ENCODE data around the gene PARD3B. TPM values are rescaled to one million over a fixed set of nuclear protein-coding genes. Genes with fewer than 3 reads are reported as not detected.

PARD3B gene
- total and polyA plus RNA-seq, 2 donors (not counting 1 experiment from before 2014, with no cell fraction given): 7.4 to 20.6 TPM

DNA sequence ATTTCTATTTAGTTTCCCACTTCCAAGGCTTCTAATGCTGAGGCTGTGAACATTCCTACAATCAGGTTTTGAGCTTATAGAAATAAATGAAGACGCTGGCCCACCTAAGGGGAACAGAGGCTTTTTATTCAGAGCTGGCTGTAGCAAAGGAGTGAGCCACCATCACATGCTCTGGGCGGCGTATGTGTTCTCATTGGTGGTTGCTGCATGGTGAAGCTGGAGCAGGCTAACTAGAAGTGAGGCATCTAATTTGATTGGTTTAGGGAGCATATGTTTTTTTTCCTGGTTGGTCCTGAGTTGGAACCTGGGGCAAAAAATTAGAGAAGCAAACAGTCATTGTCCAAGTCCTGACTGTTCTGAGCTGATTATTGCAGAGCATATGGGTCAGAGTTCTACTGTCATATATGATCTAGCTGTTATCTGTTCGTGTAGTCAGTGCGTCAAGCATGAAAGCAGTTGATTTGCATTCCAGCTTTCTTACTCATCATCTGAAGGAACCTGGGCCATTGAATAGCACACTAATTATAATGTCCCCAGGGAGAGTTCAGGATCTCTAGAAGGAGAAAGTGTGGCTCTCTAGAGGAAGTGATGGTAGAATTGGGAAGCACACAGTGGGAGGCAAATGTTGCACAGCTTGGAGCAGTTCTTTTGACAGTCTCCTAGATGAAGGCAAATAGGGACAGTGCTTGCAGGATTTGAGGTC lies 279.6 kb downstream of the PARD3B start:
- no peaks in the 10 kb centered on the region for H3K79me2 ChIP-seq (ENCODE audit: control insufficient read depth, insufficient read depth, low read length)
- H3K4me1 ChIP-seq (ENCODE audit: control insufficient read depth, extremely low read depth, insufficient read depth, low read length): no peaks in the 10 kb centered on the region
- H3K27me3 ChIP-seq (ENCODE audit: control insufficient read depth, insufficient read depth, low read length): no peaks in the 10 kb centered on the region
- TF ChIP-seq EZH2 (IDR thresholded peaks at IDR 0.05; ENCODE audit: low read length, missing control alignments): no peak
- TF ChIP-seq, protein P1, sequence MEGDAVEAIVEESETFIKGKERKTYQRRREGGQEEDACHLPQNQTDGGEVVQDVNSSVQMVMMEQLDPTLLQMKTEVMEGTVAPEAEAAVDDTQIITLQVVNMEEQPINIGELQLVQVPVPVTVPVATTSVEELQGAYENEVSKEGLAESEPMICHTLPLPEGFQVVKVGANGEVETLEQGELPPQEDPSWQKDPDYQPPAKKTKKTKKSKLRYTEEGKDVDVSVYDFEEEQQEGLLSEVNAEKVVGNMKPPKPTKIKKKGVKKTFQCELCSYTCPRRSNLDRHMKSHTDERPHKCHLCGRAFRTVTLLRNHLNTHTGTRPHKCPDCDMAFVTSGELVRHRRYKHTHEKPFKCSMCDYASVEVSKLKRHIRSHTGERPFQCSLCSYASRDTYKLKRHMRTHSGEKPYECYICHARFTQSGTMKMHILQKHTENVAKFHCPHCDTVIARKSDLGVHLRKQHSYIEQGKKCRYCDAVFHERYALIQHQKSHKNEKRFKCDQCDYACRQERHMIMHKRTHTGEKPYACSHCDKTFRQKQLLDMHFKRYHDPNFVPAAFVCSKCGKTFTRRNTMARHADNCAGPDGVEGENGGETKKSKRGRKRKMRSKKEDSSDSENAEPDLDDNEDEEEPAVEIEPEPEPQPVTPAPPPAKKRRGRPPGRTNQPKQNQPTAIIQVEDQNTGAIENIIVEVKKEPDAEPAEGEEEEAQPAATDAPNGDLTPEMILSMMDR (conservative IDR thresholded peaks at IDR 0.05 in 1 of 2, IDR thresholded peaks at IDR 0.05 in 1 of 2; ENCODE audit: low read depth in 1 of 2, low read length in 2 of 2): no peak
- H3K4me3 ChIP-seq (replicated peaks in 1 of 4; ENCODE audit: control extremely low read depth in 1 of 4, insufficient read depth in 1 of 4, low read depth in 3 of 4, low read length in 4 of 4): no peak overlapping the region
- H4K20me1 ChIP-seq (ENCODE audit: control insufficient read depth, extremely low read depth, insufficient read depth, low read length): no peaks in the 10 kb centered on the region
- no peaks in the 10 kb centered on the region for H3K36me3 ChIP-seq (ENCODE audit: control insufficient read depth, insufficient read depth, low read length)
- DNase-seq (ENCODE audit: low read depth in 2 of 2): peak in 1 of 2 donors; percentile 3
- no peak overlapping the region for H3K27ac ChIP-seq (ENCODE audit: insufficient read depth, low read length)
- no peak overlapping the region for H2AFZ ChIP-seq (ENCODE audit: low read length)
- H3K4me2 ChIP-seq (ENCODE audit: extremely low read depth, insufficient read depth, low read length): no peak overlapping the region
- H3K9ac ChIP-seq (ENCODE audit: insufficient read depth, low read length): no peak overlapping the region
- no peaks in the 10 kb centered on the region for H3K9me3 ChIP-seq (ENCODE audit: control insufficient read depth, insufficient read depth, low read depth, low read length)

DNA sequence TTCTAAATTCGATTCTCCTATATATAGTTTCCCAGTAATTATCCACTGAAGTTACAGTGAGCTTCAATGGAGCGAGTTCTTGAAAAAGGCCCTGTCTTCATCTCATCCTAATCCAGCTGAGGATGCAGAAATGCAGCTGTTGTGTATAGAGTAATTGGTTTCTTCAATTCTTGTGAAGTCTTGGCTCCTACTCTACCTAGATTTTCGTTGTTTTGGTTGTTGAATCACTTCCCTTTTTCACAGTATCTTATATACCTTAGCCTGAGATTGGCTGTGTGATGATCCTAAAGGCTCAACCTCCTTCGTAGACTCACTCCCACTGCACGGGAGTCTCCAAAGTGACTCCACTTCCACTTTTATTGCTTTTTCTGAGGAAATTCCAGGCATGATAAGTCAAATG lies 280.4 kb downstream of the PARD3B start:
- Histone ChIP-seq H3K4me3 (replicated peaks in 1 of 4; ENCODE audit: control extremely low read depth in 1 of 4, insufficient read depth in 1 of 4, low read depth in 3 of 4, low read length in 4 of 4) (no peak overlapping the region), H3K4me1 (ENCODE audit: control insufficient read depth, extremely low read depth, insufficient read depth, low read length) (no peaks in the 10 kb centered on the region), H4K20me1 (ENCODE audit: control insufficient read depth, extremely low read depth, insufficient read depth, low read length) (no peaks in the 10 kb centered on the region), H3K36me3 (ENCODE audit: control insufficient read depth, insufficient read depth, low read length) (no peaks in the 10 kb centered on the region), H3K9ac (ENCODE audit: insufficient read depth, low read length) (no peak overlapping the region), H3K4me2 (ENCODE audit: extremely low read depth, insufficient read depth, low read length) (no peak overlapping the region), H2AFZ (ENCODE audit: low read length) (no peak overlapping the region), H3K27ac (ENCODE audit: insufficient read depth, low read length) (no peak overlapping the region), H3K79me2 (ENCODE audit: control insufficient read depth, insufficient read depth, low read length) (no peaks in the 10 kb centered on the region), H3K9me3 (ENCODE audit: control insufficient read depth, insufficient read depth, low read depth, low read length) (no peaks in the 10 kb centered on the region), H3K27me3 (ENCODE audit: control insufficient read depth, insufficient read depth, low read length) (no peaks in the 10 kb centered on the region)
- DNase-seq (ENCODE audit: low read depth in 2 of 2): no peak
- TF ChIP-seq, protein P1 (conservative IDR thresholded peaks at IDR 0.05 in 1 of 2, IDR thresholded peaks at IDR 0.05 in 1 of 2; ENCODE audit: low read depth in 1 of 2, low read length in 2 of 2): no peak
- no peak for TF ChIP-seq EZH2 (IDR thresholded peaks at IDR 0.05; ENCODE audit: low read length, missing control alignments)

DNA sequence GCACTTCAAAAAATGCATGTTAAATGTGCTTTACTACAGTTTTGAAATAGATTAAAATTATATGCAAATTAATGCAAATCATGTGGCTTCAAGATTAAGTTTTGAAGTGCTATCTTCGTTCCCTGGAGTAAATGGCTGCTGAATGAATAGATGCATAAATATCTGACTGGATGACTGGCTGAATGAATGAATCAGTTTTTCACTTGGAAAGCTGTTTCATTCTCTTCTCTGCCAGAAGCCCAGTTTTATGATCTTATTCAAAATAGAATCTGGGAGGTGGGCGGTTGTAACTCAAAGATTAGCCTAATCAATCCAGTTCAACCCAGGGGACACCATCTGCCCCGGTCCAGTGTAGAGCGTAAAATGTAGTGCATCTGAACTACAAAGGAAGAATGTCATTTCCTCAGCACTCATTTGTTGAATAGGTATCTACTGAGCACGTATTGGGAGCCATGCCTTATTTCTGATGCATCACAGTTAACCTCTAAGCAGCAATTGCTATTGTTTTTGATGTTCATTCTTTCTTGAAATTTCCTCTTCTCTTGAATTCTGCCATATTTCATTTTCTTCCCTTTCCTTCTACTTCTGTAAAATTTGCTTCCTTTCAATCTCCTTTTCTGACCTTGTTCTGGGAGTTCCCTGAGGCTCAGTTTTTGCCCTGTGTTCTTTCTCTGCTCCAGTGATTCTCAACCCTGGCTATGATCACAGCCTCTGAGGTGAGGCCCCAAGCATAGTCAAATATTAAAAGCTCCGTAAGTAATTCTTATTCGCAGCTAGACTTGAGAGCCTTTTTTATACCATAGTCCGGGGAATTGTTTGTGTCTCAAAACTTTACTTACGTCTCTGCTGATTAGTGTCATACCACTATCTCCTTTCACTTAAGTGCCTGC lies 282.7 kb downstream of the PARD3B start:
- TF ChIP-seq EZH2 (IDR thresholded peaks at IDR 0.05; ENCODE audit: low read length, missing control alignments): no peak
- TF ChIP-seq, protein P1 (conservative IDR thresholded peaks at IDR 0.05 in 1 of 2, IDR thresholded peaks at IDR 0.05 in 1 of 2; ENCODE audit: low read depth in 1 of 2, low read length in 2 of 2): no peak
- DNase-seq (ENCODE audit: low read depth in 2 of 2): no peak

More for the DNA sequence above, 282.7 kb downstream of the PARD3B start:
- Histone ChIP-seq H3K9me3 (ENCODE audit: control insufficient read depth, insufficient read depth, low read depth, low read length) (no peaks in the 10 kb centered on the region), H3K4me1 (ENCODE audit: control insufficient read depth, extremely low read depth, insufficient read depth, low read length) (no peaks in the 10 kb centered on the region), H3K79me2 (ENCODE audit: control insufficient read depth, insufficient read depth, low read length) (no peaks in the 10 kb centered on the region), H3K4me2 (ENCODE audit: extremely low read depth, insufficient read depth, low read length) (no peak overlapping the region), H4K20me1 (ENCODE audit: control insufficient read depth, extremely low read depth, insufficient read depth, low read length) (no peaks in the 10 kb centered on the region), H3K9ac (ENCODE audit: insufficient read depth, low read length) (no peak overlapping the region), H3K36me3 (ENCODE audit: control insufficient read depth, insufficient read depth, low read length) (no peaks in the 10 kb centered on the region), H2AFZ (ENCODE audit: low read length) (no peak overlapping the region), H3K4me3 (replicated peaks in 1 of 4; ENCODE audit: control extremely low read depth in 1 of 4, insufficient read depth in 1 of 4, low read depth in 3 of 4, low read length in 4 of 4) (no peak overlapping the region), H3K27ac (ENCODE audit: insufficient read depth, low read length) (no peak overlapping the region), H3K27me3 (ENCODE audit: control insufficient read depth, insufficient read depth, low read length) (no peaks in the 10 kb centered on the region)

All from fibroblast of lung (primary cell).